HL-60 (cell line): ENCODE results near the gene PRKD1.

ENCODE experiments used
- GABPA ChIP-seq: IDR thresholded peaks from 2 replicates; pipeline ENCODE4 v1.6.1; 2012; ENCODE audit warnings: low read depth
- POLR2AphosphoS5 ChIP-seq: IDR thresholded peaks from 2 replicates; pipeline ENCODE4 v1.6.1; 2012; ENCODE audit warnings: low read depth
- SPI1 ChIP-seq: IDR thresholded peaks from 2 replicates; pipeline ENCODE4 v1.6.1; 2012; ENCODE audit warnings: low read depth, mild to moderate bottlenecking, borderline replicate concordance
- TF ChIP-seq, protein P1 (sequence below): IDR thresholded peaks from one replicate; pipeline ENCODE4 v1.5.1; 2011; ENCODE audit warnings: low read length, control low read depth, inconsistent platforms; ENCODE audit not compliant: insufficient read depth
- TF ChIP-seq, protein P2 (sequence below): IDR thresholded peaks from 2 replicates; pipeline ENCODE4 v1.6.1; 2012; ENCODE audit warnings: low read depth; ENCODE audit not compliant: insufficient replicate concordance

DNA sequence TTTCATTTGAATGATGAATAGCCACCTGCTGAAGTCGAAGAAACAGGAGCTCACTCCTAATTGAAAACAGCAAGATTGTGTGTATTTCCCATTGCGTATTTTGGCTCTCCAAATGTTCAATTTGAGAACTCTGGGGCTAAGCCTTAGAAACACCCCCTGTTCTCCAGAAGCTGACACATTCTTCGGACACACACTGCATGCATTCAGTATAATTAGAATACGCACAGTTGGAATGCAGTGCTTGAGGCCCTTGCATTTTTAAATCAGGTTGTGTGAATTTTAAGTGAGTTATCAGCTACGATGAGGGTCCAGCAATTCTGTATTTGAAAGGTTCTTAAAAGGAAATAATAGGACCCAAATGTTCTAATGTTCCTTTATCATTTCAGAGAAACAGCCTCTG is 103.8 kb downstream of the PRKD1 start:
- TF ChIP-seq, protein P1, sequence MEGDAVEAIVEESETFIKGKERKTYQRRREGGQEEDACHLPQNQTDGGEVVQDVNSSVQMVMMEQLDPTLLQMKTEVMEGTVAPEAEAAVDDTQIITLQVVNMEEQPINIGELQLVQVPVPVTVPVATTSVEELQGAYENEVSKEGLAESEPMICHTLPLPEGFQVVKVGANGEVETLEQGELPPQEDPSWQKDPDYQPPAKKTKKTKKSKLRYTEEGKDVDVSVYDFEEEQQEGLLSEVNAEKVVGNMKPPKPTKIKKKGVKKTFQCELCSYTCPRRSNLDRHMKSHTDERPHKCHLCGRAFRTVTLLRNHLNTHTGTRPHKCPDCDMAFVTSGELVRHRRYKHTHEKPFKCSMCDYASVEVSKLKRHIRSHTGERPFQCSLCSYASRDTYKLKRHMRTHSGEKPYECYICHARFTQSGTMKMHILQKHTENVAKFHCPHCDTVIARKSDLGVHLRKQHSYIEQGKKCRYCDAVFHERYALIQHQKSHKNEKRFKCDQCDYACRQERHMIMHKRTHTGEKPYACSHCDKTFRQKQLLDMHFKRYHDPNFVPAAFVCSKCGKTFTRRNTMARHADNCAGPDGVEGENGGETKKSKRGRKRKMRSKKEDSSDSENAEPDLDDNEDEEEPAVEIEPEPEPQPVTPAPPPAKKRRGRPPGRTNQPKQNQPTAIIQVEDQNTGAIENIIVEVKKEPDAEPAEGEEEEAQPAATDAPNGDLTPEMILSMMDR: no peak
- TF ChIP-seq POLR2AphosphoS5: no peak
- TF ChIP-seq SPI1: no peak
- TF ChIP-seq GABPA: no peak
- TF ChIP-seq, protein P2, sequence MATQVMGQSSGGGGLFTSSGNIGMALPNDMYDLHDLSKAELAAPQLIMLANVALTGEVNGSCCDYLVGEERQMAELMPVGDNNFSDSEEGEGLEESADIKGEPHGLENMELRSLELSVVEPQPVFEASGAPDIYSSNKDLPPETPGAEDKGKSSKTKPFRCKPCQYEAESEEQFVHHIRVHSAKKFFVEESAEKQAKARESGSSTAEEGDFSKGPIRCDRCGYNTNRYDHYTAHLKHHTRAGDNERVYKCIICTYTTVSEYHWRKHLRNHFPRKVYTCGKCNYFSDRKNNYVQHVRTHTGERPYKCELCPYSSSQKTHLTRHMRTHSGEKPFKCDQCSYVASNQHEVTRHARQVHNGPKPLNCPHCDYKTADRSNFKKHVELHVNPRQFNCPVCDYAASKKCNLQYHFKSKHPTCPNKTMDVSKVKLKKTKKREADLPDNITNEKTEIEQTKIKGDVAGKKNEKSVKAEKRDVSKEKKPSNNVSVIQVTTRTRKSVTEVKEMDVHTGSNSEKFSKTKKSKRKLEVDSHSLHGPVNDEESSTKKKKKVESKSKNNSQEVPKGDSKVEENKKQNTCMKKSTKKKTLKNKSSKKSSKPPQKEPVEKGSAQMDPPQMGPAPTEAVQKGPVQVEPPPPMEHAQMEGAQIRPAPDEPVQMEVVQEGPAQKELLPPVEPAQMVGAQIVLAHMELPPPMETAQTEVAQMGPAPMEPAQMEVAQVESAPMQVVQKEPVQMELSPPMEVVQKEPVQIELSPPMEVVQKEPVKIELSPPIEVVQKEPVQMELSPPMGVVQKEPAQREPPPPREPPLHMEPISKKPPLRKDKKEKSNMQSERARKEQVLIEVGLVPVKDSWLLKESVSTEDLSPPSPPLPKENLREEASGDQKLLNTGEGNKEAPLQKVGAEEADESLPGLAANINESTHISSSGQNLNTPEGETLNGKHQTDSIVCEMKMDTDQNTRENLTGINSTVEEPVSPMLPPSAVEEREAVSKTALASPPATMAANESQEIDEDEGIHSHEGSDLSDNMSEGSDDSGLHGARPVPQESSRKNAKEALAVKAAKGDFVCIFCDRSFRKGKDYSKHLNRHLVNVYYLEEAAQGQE: no peak
